Measurements from ENCODE around the gene COL5A1.

The COL5A1 gene

DNA sequence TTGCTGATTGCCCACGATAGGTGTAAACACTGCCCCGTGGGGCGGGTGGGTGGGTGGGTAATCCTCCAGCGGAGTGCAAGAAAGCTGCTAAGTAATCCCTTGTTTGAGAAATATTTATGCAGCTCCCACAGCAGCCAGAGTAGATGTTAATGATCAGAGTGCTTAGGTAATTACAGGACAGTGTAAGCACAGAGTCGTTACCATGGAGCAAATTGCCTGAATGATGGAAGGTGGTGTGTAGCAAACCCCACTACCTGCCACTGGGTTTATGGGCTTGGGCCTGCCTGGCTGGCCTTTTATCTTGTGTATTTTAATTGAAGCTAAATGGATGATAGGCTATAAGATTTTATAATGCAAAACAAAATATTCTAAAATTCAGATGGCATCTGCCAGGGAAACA lies 110.0 kb downstream of the COL5A1 start:
- ATAC-seq (replicated peaks; ENCODE audit: extremely low read depth, poor library complexity, severe bottlenecking) (no peak), DNase-seq (ENCODE audit: low spot score in 2 of 2) (no peak)
- no peaks in the 10 kb centered on the region for H3K4me1 Mint-ChIP-seq
- H3K36me3 Mint-ChIP-seq (ENCODE audit: insufficient read depth) = no peaks in the 10 kb centered on the region
- H3K27me3 Mint-ChIP-seq = peaks cover 16% of the 10 kb centered on the region
- H3K9me3 Mint-ChIP-seq = no peaks in the 10 kb centered on the region
- no peak overlapping the region for H3K4me3 Mint-ChIP-seq
- H3K27ac Mint-ChIP-seq (ENCODE audit: low read depth) = no peak overlapping the region

DNA sequence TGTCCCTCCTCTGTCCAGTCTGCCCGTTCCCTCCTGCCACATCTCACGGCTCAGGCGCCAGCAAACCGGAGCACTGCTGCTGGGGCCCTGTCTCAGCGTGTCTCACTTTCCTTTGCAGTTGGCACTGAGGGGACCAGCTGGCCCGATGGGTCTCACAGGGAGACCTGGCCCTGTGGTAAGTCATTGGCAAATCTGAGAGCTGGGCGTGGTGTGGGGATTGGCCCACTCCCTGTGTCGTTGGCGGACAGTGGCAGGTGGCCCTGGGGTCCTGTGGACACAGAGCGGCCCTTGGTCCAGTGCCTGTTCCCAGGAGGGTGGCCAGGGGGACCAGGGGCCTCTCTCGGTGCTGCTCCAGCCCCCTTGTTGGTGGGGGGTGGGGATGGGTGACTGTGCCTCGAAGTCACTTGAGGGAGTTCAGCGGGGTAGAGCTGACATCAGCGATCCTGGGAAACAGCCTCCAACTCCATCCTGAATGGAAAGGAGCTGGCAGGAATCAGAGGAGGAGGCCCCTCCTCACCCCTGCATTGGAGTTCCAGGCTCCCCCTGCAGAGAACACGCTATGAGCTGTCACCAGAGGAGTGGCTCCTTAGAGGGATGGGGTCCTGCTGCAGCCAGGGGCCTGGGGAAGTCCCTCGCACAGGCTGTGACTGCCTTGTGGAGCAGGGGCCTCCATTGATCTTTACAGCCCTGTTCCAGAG lies 111.0 kb downstream of the COL5A1 start:
- H3K27me3 Mint-ChIP-seq = peaks cover 16% of the 10 kb centered on the region
- no peak overlapping the region for H3K27ac Mint-ChIP-seq (ENCODE audit: low read depth)
- DNase-seq (ENCODE audit: low spot score in 2 of 2) (no peak), ATAC-seq (replicated peaks; ENCODE audit: extremely low read depth, poor library complexity, severe bottlenecking) (no peak)
- no peaks in the 10 kb centered on the region for H3K9me3 Mint-ChIP-seq
- H3K4me3 Mint-ChIP-seq = no peak overlapping the region
- H3K36me3 Mint-ChIP-seq (ENCODE audit: insufficient read depth) = no peaks in the 10 kb centered on the region
- H3K4me1 Mint-ChIP-seq = no peaks in the 10 kb centered on the region

DNA sequence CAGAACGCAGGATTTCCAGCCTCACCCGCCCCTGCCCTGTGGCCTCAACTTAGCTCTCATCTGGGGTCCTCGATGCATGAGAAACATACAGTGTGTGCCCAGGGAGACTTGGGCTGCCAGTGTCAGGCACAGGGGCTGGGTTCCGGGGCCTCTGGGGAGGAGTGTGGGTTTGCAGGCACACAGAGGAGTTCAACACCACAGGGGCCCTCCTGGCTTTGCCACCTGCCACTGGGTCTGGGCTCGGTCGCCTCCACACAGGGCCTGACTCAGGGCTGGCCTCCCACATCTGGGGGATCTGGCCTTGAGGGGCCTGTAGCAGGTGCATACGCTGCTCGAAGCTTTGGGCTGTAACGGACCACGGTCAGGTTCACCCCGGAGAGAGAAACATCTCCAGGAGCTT lies 111.6 kb downstream of the COL5A1 start:
- ATAC-seq (replicated peaks; ENCODE audit: extremely low read depth, poor library complexity, severe bottlenecking) (no peak), DNase-seq (ENCODE audit: low spot score in 2 of 2) (no peak)
- H3K9me3 Mint-ChIP-seq = no peaks in the 10 kb centered on the region
- no peak overlapping the region for H3K4me3 Mint-ChIP-seq
- no peak overlapping the region for H3K27ac Mint-ChIP-seq (ENCODE audit: low read depth)
- peaks cover 16% of the 10 kb centered on the region for H3K27me3 Mint-ChIP-seq
- H3K36me3 Mint-ChIP-seq (ENCODE audit: insufficient read depth) = no peaks in the 10 kb centered on the region
- no peaks in the 10 kb centered on the region for H3K4me1 Mint-ChIP-seq

DNA sequence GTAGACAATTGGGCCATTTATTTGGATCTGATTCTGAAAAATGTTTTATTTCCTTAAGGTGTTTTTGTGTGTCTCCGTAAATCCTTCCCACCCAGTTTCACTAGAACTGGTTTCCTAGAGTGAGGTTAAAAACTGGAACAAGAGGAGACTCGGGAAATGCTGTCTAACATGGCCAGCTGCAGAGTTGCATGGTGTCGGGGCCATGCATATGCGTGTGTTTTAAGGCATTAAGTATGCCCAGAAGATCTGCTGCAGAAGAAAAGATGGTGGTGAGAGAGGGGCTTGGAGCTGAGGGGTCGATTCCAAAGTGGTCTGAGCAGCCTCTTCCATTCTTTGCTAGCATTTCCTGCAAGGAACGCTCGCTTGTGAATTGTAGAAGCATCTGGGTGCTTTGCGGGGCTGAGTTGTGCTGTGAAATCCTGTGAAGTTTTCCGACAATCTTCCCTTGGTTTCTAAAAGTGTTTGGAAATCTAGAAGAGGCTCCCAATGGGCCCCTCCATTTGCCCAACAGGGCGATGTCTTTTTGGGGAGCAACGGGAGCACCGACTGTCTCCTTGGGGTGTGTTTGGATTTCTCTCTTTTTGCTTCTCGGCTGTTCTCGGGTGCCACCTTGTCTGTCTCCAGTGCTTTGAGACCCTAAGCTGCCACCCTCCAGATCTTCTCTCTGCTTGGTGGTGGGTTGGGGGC lies 113.8 kb downstream of the COL5A1 start:
- DNase-seq (ENCODE audit: low spot score in 2 of 2) (no peak), ATAC-seq (replicated peaks; ENCODE audit: extremely low read depth, poor library complexity, severe bottlenecking) (no peak)
- Mint-ChIP-seq H3K9me3 (no peaks in the 10 kb centered on the region), H3K36me3 (ENCODE audit: insufficient read depth) (no peaks in the 10 kb centered on the region), H3K4me3 (no peak overlapping the region), H3K27me3 (peaks cover 16% of the 10 kb centered on the region), H3K27ac (ENCODE audit: low read depth) (no peak overlapping the region), H3K4me1 (no peaks in the 10 kb centered on the region)

DNA sequence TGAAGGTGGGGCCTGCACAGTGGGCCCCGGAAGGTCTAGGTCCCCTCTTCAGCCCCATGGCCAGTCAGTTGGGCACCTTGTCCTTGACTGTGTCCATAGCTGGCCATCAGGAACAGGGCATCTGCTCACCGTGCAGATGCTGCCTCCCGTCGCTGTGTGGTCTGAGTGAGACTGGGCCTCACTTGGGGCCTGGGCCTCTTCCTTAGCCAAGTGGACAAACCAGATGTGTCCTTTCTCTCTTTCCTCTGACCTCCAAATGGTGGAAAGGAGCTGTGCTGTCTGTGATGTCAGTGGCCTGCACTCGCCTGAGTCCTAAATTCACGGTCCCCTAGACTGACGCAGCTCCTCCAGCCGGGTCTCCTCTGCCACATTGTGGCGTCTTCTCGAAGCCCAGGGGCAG lies 114.5 kb downstream of the COL5A1 start:
- Mint-ChIP-seq H3K4me1 (no peaks in the 10 kb centered on the region), H3K27ac (ENCODE audit: low read depth) (no peak overlapping the region), H3K36me3 (ENCODE audit: insufficient read depth) (no peaks in the 10 kb centered on the region), H3K27me3 (peaks cover 16% of the 10 kb centered on the region), H3K4me3 (no peak overlapping the region), H3K9me3 (no peaks in the 10 kb centered on the region)
- no peak for DNase-seq (ENCODE audit: low spot score in 2 of 2)
- no peak for ATAC-seq (replicated peaks; ENCODE audit: extremely low read depth, poor library complexity, severe bottlenecking)

DNA sequence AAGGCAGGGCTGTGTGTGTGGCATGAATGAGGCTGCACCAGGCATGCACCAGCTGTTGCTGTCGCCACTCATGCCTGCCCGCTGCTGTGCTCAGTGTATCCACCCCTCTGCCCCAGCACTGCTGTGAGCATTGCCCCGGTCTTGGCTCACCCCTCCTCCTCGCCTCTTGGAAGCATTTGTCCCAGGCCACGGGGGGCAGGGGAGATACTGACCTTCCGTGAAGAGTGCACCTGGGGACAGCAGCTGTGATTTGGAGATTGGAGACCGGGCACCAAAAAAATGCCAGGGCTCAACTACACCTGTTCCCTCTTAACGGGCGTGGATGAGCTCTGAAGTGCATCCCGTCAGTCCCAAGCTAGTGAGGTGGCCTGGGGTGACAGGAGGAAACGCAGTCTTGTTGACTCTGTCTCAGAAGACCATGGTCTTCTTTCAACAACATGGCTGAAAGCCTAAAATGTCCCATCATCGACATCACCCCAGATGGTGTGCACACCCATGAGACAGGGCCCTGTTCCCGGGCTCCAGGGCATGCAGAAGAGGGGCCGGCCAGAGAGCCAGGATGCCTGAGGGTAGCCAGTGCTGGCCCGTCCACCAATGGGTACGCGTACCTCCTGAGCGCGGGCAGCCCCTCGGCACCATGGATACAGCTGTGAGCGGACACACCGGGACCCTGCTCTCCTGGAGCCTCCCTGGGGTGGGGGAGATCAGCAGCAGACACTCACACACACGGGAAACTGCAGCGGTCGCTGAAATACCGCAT lies 115.8 kb downstream of the COL5A1 start:
- H3K4me3 Mint-ChIP-seq = no peak overlapping the region
- H3K27me3 Mint-ChIP-seq = peaks cover 16% of the 10 kb centered on the region
- no peaks in the 10 kb centered on the region for H3K36me3 Mint-ChIP-seq (ENCODE audit: insufficient read depth)
- no peaks in the 10 kb centered on the region for H3K4me1 Mint-ChIP-seq
- no peak for DNase-seq (ENCODE audit: low spot score in 2 of 2)
- ATAC-seq (replicated peaks; ENCODE audit: extremely low read depth, poor library complexity, severe bottlenecking) = no peak
- H3K9me3 Mint-ChIP-seq = no peaks in the 10 kb centered on the region
- no peak overlapping the region for H3K27ac Mint-ChIP-seq (ENCODE audit: low read depth)

DNA sequence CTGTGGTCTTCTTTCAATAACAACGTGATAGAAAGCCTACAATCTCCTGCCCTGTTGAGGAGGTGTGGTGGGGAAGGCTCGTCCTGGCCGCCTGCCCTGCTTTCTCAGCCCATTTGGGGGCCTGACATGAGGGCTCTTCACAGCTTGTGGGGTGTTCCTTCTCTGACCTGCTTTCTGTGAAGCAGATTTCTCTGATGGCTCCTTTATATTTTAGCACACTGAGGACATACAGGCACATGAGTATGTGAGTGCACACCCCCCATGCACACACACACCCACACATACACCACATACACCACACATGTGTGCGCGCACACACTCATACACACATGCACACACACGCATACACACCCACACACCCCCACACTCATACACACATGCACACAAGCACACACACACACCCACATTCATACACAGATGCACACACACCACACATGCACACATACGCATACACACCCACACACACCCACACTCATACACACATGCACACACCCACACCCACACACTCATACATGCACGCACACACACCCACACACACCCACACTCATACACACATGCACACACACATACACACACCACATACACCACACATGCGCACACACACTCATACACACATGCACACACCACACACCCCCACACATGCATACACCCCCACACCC lies 117.5 kb downstream of the COL5A1 start:
- H3K4me1 Mint-ChIP-seq = no peaks in the 10 kb centered on the region
- no peak for DNase-seq (ENCODE audit: low spot score in 2 of 2)
- ATAC-seq (replicated peaks; ENCODE audit: extremely low read depth, poor library complexity, severe bottlenecking) = no peak
- H3K27me3 Mint-ChIP-seq = peaks cover 16% of the 10 kb centered on the region
- H3K27ac Mint-ChIP-seq (ENCODE audit: low read depth) = no peak overlapping the region
- H3K9me3 Mint-ChIP-seq = no peaks in the 10 kb centered on the region
- H3K4me3 Mint-ChIP-seq = no peak overlapping the region
- H3K36me3 Mint-ChIP-seq (ENCODE audit: insufficient read depth) = no peaks in the 10 kb centered on the region

DNA sequence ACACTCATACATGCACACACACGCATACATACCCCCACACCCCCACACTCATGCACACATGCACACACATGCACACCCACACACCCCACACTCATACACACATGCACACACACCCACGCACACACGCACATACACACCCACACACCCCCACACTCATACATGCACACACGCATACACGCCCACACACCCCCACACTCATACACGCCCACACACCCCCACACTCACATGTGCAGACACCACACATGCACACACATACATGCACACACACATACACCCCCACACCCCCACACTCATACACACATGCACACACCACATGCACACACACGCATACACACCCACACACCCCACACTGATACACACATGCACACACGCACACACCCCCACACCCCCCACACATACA lies 118.3 kb downstream of the COL5A1 start:
- H3K4me1 Mint-ChIP-seq = no peaks in the 10 kb centered on the region
- no peak overlapping the region for H3K4me3 Mint-ChIP-seq
- no peak overlapping the region for H3K27ac Mint-ChIP-seq (ENCODE audit: low read depth)
- DNase-seq (ENCODE audit: low spot score in 2 of 2) (no peak), ATAC-seq (replicated peaks; ENCODE audit: extremely low read depth, poor library complexity, severe bottlenecking) (no peak)
- H3K36me3 Mint-ChIP-seq (ENCODE audit: insufficient read depth) = no peaks in the 10 kb centered on the region
- peaks cover 15% of the 10 kb centered on the region for H3K27me3 Mint-ChIP-seq
- H3K9me3 Mint-ChIP-seq = no peaks in the 10 kb centered on the region

DNA sequence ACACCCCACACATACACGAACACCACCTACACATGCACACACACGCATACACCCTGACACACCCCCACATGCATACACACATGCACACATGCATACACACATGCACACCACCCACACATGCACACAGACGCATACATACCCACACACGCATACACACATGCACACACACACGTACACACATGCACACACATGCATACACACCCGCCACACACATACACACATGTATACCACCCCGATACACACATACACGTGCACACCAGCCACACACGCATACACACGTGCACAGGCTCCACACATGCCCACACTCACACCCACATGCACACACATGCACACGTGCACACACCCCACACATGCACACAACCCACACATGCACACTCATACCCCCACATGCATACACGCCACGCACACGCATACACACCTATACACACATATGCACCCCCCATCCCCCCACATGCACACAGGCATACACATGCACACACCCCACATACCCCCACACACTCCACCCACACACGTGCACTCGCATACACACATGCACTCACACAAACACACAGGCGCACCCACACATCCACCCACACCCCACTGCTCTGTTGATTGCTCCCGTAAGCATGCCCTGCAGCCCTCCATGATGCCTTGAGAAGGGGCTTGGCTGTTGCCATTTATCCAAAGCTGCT lies 119.3 kb downstream of the COL5A1 start:
- Mint-ChIP-seq H3K27ac (ENCODE audit: low read depth) (no peak overlapping the region), H3K9me3 (no peaks in the 10 kb centered on the region), H3K36me3 (ENCODE audit: insufficient read depth) (no peaks in the 10 kb centered on the region), H3K4me1 (no peaks in the 10 kb centered on the region), H3K27me3 (peaks cover 5% of the 10 kb centered on the region), H3K4me3 (no peak overlapping the region)
- DNase-seq (ENCODE audit: low spot score in 2 of 2) = no peak
- ATAC-seq (replicated peaks; ENCODE audit: extremely low read depth, poor library complexity, severe bottlenecking) = no peak

DNA sequence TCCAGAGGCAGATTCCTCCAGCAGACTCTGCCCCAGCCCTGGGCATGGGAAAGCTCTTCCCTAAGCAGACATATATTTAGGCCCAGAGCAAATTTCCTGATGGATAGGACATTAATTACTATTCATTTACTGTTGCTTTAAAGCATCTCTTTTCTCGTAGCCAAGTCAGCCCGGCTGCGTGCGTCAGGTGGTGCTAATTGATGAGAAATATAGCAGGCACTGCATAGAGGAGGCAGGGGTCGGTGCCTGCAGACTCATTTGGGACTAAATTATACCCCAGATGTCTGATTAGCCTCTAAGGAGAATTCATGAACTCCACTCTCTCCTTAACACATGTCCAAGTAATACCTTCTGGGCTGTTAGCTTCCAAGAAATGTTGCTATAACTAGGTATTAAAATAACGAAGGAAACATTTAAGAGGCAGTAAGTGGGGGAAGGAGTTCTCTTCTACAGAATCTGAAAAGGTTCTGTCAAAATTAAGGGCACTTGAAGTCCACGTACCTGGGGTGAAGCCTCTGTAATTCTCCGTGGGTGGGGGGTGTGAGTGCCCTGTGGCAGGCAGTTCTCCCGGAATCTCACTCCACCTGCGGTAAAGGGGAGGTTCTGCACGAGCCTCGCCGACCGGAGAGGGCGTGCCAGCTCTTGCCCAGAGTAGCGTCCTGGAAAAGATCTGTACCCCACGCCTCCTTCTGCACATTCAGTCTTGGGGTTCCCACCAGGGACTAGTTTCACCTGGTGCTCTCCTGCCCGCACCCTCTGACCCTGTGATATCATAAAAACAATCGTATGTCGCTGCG lies 123.1 kb downstream of the COL5A1 start:
- no peaks in the 10 kb centered on the region for H3K9me3 Mint-ChIP-seq
- no peaks in the 10 kb centered on the region for H3K36me3 Mint-ChIP-seq (ENCODE audit: insufficient read depth)
- no peak for DNase-seq (ENCODE audit: low spot score in 2 of 2)
- no peak overlapping the region for H3K4me3 Mint-ChIP-seq
- no peak overlapping the region for H3K27ac Mint-ChIP-seq (ENCODE audit: low read depth)
- H3K27me3 Mint-ChIP-seq = no peaks in the 10 kb centered on the region
- H3K4me1 Mint-ChIP-seq = no peaks in the 10 kb centered on the region
- ATAC-seq (replicated peaks; ENCODE audit: extremely low read depth, poor library complexity, severe bottlenecking) = no peak

DNA sequence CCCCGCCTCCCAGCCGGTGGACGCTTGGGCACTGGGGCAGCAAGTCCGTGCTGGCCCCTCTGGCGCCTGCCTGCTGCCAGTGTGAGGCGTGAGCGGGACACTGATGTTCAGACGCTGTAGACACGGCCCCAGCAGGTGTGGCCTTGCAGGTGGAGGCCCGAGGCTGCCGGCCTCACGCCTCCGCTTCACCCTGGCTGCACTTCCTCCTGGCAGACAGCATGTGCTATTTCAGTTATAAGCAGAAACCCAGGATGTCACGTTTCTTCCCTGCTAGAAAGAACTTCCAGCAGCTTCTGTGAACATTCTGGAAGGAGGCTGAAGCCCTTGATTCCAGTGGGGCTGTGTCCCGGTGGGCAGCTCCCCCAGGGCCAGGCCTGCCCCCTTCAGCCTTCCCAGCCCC lies 124.2 kb downstream of the COL5A1 start:
- no peak for DNase-seq (ENCODE audit: low spot score in 2 of 2)
- ATAC-seq (replicated peaks; ENCODE audit: extremely low read depth, poor library complexity, severe bottlenecking) = no peak
- no peaks in the 10 kb centered on the region for H3K36me3 Mint-ChIP-seq (ENCODE audit: insufficient read depth)
- H3K4me1 Mint-ChIP-seq = no peaks in the 10 kb centered on the region
- H3K27ac Mint-ChIP-seq (ENCODE audit: low read depth) = no peak overlapping the region
- H3K9me3 Mint-ChIP-seq = no peaks in the 10 kb centered on the region
- no peak overlapping the region for H3K4me3 Mint-ChIP-seq
- no peaks in the 10 kb centered on the region for H3K27me3 Mint-ChIP-seq

DNA sequence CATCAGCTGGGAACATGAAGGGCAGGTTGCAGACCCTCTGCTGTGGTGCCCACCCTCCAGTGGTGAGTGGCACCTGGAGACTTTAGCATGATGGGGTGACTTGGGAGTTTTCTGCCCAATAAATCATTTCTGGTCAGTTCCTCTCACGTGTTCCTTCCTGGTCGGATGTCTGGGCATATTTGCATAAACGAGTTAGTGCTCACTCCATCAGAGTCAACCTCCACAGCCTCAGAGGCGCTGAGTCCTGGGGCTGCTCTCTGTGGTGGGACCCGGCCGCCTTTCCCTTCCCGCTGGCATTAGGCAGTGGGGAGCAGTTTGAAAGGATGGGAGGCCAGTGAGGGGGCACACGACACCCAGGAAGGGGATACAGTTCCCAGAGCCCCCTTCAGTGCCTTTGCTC lies 125.0 kb downstream of the COL5A1 start:
- H3K36me3 Mint-ChIP-seq (ENCODE audit: insufficient read depth) = no peaks in the 10 kb centered on the region
- DNase-seq (ENCODE audit: low spot score in 2 of 2) (no peak), ATAC-seq (replicated peaks; ENCODE audit: extremely low read depth, poor library complexity, severe bottlenecking) (no peak)
- H3K27ac Mint-ChIP-seq (ENCODE audit: low read depth) = no peak overlapping the region
- H3K27me3 Mint-ChIP-seq = peaks cover 4% of the 10 kb centered on the region
- no peak overlapping the region for H3K4me3 Mint-ChIP-seq
- H3K9me3 Mint-ChIP-seq = no peaks in the 10 kb centered on the region
- H3K4me1 Mint-ChIP-seq = no peaks in the 10 kb centered on the region

All from central memory CD8-positive, alpha-beta T cell (primary cell).